DMS 273 (cell line): ENCODE results near the gene POFUT2.

Source experiments
- DNase-seq: peaks from one replicate; lab custom pipeline; 2025; ENCODE audit not compliant: unreplicated experiment; lab: John Stamatoyannopoulos, UW

Gene POFUT2

DNA sequence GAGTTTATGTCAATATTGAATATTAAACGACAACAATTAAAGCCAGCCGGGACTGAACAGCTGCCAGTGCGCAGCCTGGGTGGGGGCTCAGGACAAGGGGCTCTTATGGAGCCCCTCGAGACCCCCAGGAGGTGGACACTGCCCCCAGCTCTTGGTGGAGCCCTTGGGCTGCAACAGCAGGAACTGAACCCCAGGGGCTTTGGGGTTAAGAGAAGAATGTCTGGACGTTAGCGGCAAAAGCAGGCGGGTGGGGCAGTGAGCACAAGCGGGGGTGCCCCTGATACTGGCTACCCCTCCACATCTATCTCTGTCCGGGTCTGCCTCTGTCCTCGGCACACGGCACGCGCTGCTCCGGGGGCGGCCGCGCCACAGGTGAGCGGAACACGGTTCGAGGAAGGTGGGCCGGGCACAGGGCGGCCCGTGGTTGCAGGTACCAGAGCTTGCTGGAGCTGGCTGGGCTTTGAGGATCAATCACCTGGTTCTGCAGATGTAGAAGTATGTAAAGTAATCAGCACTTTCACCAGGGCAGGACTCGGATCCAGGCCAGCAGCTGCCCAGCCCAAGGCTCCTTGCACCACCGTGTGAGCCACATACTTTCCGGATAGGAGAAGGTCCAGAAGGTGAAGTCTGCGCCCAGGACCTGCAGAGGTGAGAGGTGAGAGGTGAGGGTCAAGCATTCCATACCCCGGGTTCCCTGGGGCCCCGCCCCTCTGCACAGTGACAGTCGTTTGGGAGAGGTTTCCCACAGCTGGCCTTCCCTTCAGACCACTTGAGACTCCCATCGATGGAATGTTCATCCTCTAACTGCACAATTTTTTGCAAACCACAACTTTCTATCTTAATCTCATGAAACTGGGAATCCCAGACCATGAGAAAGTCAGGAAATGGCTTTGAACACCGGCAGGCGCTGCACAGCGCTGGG lies 12.4 kb upstream of the POFUT2 start:
- no peak for DNase-seq

DNA sequence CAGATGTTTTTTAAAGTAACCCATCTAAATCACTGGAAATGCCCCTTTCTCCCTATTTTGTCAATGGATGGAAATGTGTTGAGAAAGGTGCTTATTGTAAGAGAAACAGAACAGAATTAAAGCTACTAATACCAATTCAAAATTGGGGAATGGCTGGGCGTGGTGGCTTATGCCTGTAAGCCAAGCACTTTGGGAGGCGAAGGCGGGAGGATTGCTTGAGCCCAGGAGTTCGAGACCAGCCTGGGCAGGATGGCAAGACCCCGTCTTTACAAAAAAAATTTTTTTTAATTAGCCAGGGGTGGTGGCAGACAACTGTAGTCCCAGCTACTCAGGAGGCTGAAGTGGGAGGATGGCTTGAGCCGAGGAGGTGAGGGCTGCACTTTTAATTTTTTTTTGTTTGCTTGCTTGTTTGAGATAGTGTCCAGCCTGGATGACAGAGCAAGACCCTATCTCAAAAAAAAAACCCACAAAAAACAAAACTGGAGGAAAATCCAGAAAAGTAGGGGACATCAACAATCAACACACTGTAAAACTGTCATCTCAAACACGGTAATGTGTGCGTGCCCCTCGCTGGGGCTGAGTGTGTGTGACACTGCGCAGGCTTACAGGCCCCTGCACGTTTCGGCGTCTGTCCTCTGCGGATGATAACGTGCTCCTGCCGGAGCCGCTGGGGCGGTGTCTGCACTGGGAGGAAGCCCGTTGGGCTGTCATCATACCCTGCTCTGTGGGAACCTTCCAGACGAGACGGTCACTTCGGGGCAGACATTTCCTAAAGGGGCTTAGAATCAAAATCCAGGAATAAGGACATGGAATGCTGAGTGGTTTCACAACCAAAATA lies 11.6 kb upstream of the POFUT2 start:
- no peak for DNase-seq

DNA sequence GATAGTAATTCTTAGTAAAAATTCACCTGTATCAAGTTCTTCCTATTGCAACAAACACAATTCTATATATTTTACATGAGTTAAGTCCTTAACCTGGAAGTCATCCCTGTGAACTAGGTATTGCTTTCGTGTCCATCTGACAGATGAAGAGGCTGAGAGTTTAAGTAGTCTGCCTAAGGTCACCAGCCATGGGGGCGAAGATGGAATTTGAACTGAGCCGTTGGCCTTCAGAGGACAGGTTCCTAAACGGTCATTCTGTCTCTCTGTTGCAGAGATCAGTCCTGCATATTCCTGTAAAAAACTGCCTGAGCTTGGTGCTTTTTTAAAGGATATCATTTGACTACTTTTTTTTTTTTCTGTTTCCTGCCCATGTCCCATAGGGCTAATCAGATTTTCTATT lies 10.2 kb upstream of the POFUT2 start:
- no peak for DNase-seq

DNA sequence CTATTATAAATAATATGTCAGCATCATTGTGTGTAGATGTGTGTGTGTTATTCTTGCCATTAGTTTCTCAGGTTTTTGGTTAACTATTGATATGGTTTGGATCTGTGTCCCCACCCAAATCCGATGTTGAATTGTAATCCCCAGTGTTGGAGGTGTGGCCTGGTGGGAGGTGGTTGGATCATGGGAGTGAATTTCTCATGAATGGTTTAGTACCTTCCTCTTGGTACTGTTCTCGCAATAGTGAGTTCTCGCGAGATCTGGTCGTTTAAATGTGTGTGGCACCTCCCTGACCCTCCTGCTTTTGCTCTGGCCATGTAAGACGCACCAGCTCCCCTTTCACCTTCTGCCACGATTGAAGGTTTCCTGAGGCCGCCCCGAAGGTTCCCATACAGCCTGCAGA lies 9.6 kb upstream of the POFUT2 start:
- no peak for DNase-seq

DNA sequence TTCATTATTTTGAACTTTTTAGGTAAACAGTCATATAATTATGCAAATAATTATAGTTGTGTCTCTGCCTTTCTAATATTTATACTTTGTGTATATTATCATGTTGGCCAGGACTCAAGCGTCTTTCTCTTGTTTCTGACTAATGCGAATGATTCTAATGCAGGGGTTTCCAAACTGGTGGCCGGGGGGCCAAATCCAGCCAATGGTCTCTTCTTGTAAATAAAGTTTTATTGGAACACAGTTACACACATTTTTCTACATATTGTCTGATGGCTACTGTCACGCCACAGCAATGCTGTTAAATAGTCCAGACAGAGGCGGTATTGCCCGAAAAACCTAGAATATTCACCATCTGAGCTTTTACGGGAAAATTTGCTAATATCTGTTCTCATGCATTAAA lies 8.9 kb upstream of the POFUT2 start:
- no peak for DNase-seq

DNA sequence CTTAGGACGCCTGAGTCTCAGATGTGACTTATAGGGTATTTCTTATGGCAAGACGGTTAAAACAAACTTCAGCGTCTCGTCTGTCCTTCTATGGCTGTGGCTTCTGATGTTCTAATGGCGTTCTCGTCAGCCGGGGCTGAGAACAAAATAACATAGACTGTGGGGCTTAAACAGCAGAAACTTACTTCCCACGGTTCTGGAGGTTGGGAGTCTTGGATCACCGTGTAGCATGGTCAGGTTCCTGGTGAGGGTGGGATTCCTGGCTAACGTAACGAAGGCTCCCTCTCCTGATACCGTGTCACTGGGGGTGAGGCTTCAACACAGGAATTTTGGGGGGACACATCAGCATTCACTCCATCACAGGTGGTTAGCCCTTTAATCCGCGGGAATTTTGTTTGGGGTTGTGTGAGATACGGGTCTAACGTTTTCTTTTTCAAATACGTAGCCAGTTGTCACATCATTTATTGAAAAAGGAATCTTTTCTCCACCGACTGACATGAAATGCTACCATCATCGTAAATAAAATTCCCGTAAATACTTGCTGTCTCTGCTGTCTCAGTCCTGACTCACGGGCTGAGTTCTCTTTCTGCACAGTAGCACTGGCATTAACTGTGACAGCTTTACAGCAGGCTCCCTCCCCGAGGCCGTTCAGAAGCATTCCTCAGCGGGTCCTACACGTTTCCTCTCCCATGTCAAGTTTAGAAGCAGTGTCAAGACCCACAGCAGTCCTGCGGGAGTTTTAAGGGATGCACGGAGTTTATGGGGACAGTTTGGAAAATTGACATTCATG lies 8.1 kb upstream of the POFUT2 start:
- no peak for DNase-seq

DNA sequence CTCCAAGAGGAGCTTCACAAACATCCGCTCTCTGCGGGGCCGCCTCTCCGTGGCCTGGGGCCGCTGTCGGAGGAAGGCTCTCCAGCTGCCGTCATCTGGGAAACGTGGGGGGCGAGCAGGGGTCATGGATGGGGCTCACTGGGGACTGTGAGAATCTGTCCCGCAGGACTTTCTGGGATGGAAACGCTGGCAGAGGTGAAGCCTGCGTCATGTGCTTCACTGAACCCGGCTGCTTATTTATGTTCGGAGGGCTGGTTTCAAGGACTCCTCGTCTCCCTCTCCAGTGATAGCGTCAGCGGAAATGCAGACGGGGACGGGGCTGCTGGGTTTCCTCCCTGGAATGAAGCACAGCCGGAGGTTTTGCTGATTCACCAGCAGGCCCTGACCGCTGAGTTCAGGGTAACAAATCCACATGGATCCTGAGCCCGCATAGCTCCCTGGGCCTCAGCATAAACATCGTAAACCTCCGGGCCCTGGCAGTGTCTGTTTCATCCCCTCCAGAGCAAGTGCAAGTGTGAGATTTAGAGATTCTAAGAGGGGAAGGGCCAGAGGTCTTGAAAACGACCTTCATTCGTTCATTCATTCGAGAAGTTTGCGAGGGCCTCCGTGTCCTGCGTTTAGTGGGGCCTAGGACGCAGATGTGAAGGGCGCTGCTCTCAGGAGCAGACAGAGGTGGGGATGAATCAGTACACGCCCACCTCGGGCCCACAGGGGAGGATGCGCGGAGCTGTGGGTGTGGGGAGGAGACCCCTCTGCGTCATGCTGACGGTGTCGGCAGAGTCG lies 7.0 kb upstream of the POFUT2 start:
- no peak for DNase-seq

DNA sequence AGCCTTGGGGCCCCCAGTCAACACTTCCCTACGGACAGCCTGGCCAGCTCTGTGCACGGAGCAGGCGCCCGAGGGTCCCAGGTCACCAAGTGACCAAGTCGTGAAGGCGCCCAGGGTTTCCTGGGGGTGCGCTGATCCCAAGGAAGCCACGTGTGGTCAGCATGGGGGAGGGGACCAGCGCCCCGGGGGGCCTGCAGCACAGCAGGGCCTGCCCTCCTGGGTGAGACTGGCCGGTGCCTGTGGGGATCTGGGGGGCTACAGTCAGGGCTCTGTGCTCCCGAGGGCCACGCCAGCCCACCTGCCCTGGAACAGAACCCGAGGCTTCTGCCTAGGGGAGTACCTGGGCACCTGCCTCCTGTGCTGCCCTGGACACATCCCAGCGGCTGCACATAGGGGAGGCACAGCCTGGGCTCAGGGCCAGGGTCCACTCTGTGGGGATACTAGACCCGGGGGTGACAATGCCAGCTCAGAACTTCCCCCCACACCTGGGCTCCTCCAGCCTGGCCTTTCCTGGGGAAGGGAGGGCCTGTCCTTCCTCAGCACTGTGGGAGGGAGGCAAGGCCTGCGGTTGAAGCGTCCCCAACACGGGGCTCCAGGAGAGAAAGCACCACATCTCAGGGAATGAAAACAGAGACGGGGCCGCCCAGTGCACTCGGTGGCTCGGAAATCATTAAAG lies 6.2 kb upstream of the POFUT2 start:
- no peak for DNase-seq

DNA sequence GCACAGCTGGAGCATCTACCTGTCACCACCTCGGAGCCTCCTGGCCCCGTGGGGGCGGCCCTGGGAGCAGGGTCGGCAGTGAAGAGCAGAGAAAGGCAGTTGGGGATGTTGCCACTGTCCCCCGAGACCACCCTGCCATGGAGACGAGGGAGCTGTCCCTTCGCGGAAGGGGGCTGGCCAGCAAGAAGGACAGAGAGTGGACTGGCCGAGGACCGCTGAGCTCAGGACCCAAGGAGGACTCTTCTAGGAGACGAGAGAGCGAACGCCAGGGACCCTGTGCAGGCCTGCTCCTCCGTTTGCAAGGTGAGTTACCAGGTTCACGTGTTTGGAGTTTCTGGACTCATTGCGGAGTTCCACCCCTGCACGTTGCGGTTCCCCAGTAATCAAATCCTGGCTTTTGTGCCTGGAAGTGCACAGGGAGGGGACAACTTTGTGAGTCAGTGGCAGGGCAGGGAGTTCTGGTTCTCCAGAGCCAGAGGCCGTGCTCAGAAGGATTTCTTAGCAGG lies 5.6 kb upstream of the POFUT2 start:
- no peak for DNase-seq

DNA sequence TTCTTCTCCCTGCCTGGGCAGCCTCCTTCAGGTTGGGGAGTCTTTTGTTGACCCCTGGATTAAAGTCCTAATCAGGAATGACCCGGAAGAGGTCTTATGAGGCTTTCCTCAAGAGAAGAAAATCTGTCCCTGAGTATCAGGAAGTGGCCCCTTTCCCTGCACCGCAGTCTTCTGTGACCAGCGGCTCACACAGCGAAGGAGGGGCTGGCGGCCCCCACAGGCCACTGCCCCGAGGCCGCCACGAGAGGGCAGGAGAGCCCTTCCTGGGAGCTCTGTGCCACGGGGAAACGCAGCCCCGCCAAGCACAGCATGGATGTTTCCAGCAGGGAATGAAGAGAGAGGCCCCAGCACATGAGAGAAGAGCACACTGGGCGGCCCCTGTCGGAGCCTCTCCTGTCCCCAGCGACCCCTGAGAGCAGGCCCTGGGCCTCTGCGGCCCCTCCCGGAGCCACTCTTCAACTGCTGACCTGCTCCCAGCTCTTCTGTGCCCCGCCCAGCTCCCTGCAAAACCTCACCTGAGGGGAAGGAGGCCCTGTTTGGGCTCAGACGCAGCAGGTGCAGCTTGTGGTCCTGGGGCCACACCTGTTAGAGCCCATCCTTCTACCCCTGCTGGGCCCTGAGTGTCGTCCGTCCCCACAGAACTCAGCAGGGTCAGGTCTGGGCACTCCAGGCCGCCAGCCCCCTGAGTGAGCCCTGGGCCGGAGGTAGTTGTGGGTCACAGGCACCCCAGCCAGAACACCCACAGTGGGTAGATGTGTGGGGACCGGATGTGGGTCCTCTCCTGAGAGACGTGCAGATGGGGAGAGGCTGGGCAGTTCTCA lies 4.9 kb upstream of the POFUT2 start:
- DNase-seq, result peak; percentile 92

DNA sequence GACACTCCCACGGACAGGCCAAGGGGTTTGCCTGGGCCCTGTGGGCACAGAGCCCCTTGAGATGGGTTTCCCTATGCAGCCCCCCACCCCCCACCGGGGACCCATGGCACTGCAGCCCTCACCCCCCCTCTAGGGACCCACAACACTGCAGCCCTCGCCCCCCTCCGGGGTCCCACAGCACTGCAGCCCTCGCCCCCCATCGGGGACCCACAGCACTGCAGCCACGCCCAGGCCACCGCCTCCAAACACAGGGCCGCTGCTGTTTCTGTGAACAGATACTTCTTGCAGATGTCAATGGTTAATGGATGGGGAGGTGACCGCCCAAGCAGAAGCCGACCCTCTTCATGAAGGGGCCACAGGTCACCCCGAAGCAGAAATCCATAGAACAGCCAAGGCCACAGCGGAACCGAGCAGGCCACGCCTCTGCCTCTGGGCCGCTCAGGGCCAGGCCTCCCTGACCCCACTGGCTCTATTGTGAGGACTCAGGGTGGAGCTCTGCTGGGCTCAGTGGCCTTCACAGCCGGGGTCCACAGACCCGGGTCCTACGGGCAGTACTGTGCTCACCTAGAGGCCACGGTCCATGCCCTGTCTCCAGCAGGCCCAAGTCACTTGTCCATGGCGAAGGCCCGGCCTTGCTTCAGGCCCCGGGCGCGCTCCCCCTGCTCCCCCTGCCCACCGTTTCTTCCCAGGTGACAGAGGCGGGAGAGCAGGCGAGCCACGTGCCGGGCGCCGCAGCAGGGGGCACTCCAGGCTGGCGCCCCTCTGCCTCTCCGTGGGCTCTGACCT lies 4.1 kb upstream of the POFUT2 start:
- no peak for DNase-seq

DNA sequence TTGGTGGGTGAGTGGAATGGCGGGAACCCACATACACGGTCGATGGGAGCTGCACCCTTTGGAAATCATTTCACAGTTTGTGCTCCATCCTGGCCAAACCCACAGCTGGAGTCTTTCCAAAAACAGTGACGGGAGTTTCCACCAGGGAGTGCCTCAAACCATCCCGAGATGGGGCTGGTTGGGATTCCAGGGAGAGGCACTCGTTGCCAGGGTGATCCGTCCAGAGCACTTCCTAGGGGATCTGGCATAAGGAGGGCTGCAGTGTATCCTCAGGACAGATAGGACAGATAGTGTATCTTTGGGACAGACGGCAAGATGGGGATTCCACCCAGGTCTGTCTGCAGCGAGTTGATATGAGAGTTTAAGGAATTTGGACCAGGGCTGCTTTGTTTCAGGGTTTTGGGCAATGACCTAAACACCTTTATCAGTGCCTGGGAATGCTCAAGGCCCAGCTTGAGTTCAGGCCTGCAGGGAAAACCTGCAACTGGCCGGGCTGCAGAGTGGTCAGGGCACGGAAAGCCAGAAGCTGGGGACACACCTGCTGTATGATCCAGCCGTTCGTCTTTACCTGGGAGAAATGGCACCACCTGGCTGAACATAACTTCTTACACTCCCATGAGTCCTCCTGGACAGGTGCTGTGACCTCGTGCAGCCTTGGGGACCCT lies 3.4 kb upstream of the POFUT2 start:
- peak; percentile 31 for DNase-seq

DNA sequence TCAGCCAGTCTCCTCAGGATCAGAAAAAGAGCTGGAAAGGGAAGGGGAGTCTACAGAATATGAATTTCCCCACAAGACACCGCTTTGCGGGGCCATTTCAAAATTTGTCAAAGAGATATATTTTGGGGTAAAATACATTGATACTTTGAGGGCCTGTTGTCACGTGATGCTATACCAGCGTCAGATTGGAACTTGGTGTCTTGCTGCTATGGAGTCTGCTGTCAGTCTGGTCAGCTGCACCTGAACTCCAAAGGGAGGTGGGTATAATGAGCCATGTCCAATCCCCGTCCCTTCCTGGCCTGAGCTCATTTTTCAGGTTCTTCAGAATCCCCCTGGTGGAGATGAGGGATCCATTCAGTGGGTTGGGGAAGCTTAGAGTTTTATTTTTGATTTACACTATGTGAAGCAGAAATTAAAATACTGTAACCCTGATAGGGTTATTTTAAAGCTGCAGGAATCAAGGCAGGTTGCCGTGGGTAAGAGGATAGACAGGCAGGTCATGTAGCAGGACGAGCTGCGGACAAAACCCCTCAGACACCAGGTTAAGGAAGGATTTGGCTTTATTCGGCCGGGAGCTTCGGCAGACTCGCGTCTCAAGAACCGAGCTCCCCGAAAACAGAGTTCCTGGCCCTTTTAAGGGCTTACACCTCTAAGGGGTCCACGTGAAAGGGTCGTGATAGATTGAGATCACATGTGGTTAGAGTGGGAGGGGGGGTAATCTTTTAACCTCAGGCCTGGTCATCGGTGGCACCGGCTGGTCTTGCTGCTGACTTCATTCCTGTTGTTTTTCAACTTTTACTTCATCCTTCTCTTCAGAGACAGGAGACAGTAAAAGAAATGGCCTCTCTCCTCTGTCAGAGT lies 2.2 kb upstream of the POFUT2 start:
- DNase-seq, result peak; percentile 54

DNA sequence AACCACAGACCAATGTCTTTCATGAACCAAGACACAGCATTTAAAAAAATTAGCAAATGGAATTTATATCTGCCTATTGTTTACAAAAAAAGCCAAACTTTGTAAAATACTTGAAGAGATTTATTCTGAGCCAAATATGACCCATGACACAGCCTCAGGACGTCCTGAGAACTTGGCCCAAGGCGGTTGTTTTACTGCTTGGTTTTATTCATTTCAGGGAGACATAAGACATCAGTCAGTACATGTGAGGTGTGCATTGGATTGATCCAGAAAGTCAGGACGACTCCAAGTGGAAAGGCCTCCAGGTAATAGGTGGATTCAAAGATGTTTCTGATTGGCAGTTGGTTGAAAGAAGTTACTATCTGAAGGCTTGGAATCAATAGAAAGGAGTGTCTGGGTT lies 1.4 kb upstream of the POFUT2 start:
- no peak for DNase-seq

DNA sequence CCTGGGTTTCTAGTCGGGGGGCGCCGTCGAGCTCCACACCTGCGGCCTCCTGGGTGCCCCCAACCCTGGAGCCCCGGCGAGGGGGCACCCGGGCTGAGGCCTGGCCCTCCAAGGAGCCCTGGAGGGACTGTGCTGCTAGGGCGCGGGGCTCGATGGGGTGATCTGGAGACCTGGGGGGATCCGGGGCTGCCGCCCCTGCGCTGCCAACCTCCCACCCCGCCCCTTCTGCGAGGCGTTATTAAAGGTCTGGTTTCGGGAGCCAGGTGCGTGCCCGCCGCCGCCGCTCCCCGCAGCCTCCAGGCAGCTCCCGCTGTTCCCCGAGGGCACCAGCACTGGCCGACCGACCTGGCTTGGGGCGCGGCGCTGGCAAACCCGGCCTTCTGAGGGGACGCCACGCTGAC lies 746 bp upstream of the POFUT2 start:
- no peak for DNase-seq

DNA sequence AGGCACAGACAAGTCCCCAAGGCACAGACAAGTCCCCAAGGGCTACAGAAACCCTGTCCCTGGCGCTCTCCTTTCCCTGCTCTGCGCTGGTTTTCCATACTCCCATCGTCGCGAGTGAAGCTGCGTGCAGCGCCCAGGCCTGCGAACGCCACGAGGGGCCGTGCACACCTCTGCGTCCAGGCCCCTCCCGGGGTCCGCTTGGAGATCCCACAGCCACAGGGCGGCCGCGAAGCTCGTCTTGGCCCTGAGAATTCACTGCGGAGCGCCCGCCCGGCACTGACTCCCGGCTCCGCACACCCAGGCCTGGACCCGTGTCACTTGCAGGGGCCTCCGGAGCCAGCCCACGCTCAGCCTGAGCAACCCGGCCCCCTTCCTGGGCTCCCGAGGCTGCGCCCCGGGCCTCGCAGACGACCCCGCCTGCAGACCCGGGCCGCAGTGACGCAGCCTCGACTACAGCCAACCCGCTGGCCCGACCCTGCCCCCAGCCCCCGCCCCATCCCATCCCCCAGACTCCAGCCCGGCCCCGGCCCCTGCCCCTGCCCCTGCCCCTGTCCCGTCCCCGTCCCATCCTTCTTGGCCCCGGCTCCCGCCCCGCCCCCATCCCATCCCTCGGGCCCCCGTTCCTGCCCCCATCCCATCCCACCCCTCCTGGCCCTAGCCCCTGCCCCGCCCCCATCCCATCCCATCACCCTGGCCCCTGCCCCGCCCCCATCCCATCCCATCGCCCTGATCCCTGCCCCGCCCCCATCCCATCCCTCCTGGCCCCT lies 841 bp downstream of the POFUT2 start:
- DNase-seq, result no peak
